Keratinocyte (primary cell): ENCODE data around the gene CRYBA2. TPM values are rescaled to one million over a fixed set of nuclear protein-coding genes. Genes with fewer than 3 reads are reported as not detected.

Experiments
- DNase-seq: peaks from one replicate; pipeline ENCODE4 v3.0.0-alpha.2; 2011; ENCODE audit warnings: low read depth, missing footprints, low spot score
- FAIRE-seq: peaks from 2 replicates; lab custom pipeline; 2011; peaks lifted over from hg19 to GRCh38; lab: Jason Lieb, UNC
- H2AFZ ChIP-seq: 2 replicates; pipeline ENCODE4 v1.6.0; 2012; ENCODE audit warnings: low read length, control low read depth, inconsistent platforms; ENCODE audit not compliant: control insufficient read depth
- H3K27ac ChIP-seq: 2 replicates; pipeline ENCODE4 v1.5.1; 2011; ENCODE audit warnings: low read length; ENCODE audit not compliant: control insufficient read depth, insufficient read depth
- H3K27me3 ChIP-seq: 3 replicates; pipeline ENCODE4 v1.6.0; 2011; ENCODE audit warnings: low read length; ENCODE audit not compliant: control insufficient read depth, insufficient read depth; ENCODE audit errors: extremely low read depth
- H3K36me3 ChIP-seq, 2 experiments: 2 replicates in 1 of 2; 3 replicates in 1 of 2; pipeline ENCODE4 v1.5.1; 2011; ENCODE audit warnings: low read length in 2 of 2, mild to moderate bottlenecking in 1 of 2; ENCODE audit not compliant: control insufficient read depth in 2 of 2, insufficient read depth in 2 of 2; ENCODE audit errors: extremely low read depth in 1 of 2
- H3K4me1 ChIP-seq: 3 replicates; pipeline ENCODE4 v1.5.1; 2011; ENCODE audit warnings: low read length; ENCODE audit not compliant: control insufficient read depth, insufficient read depth; ENCODE audit errors: extremely low read depth
- H3K4me2 ChIP-seq: 3 replicates; pipeline ENCODE4 v1.6.0; 2011; ENCODE audit warnings: low read depth, low read length; ENCODE audit not compliant: control insufficient read depth, insufficient read depth; ENCODE audit errors: extremely low read depth
- H3K4me3 ChIP-seq, 3 experiments: fragments of 200-600 bp in 1 of 3; sonication (generic) in 1 of 3; 2 replicates in 2 of 3; 3 replicates in 1 of 3; pipeline ENCODE4 v1.5.1; 2011 to 2016; ENCODE audit warnings: low read length in 3 of 3, mild to moderate bottlenecking in 3 of 3, control low read depth in 2 of 3, inconsistent platforms in 1 of 3, low read depth in 1 of 3, mixed read lengths in 1 of 3, mixed run types in 1 of 3, moderate library complexity in 1 of 3; ENCODE audit not compliant: control insufficient read depth in 2 of 3, insufficient read depth in 2 of 3; ENCODE audit errors: extremely low read depth in 1 of 3
- H3K79me2 ChIP-seq: 2 replicates; pipeline ENCODE4 v1.6.0; 2012; ENCODE audit warnings: low read length; ENCODE audit not compliant: control insufficient read depth, insufficient read depth
- H3K9ac ChIP-seq: 3 replicates; pipeline ENCODE4 v1.6.0; 2011; ENCODE audit warnings: low read length; ENCODE audit not compliant: control insufficient read depth, insufficient read depth; ENCODE audit errors: extremely low read depth
- H3K9me1 ChIP-seq: 3 replicates; pipeline ENCODE4 v1.6.0; 2011; ENCODE audit warnings: low read length; ENCODE audit not compliant: control insufficient read depth, insufficient read depth; ENCODE audit errors: extremely low read depth
- H3K9me3 ChIP-seq: 2 replicates; pipeline ENCODE4 v1.5.1; 2012; ENCODE audit warnings: low read depth, low read length; ENCODE audit not compliant: control insufficient read depth
- H4K20me1 ChIP-seq: 3 replicates; pipeline ENCODE4 v1.6.0; 2011; ENCODE audit warnings: low read length; ENCODE audit not compliant: control insufficient read depth, insufficient read depth; ENCODE audit errors: extremely low read depth
- EZH2 ChIP-seq: IDR thresholded peaks from one replicate; pipeline ENCODE4 v1.6.1; 2012; ENCODE audit warnings: inconsistent platforms, mild to moderate bottlenecking, low read length, moderate library complexity
- dilution Hi-C: fragments of 300-500 bp; cut with MboI; formaldehyde crosslinking; loops from one replicate; pipeline ENCODE4 v1.7.0; 2020; ENCODE audit warnings: low sequenced_read_pairs; ENCODE audit not compliant: extremely low pct_ligation_motif_present
- polyA plus RNA-seq, 5 experiments: library from polyadenylated mRNA; depleted of rRNA in 3 of 5; stranded (reverse) in 3 of 5; stranded (forward) in 1 of 5; unstranded in 1 of 5; fragments of >200 nt; gene quantifications; 1 replicate in 1 of 5; 2 replicates in 3 of 5; 3 replicates in 1 of 5; pipeline versions ENCODE4 v1.2.1 to v1.2.3, GENCODE V29; 2011 to 2012; ENCODE audit warnings: missing spikeins in 2 of 5, low read depth in 1 of 5, low replicate concordance in 1 of 5
- TF ChIP-seq, protein P1 (sequence below), 3 experiments: IDR thresholded peaks in 1 of 3; conservative IDR thresholded peaks in 1 of 3; optimal IDR thresholded peaks in 1 of 3; 2 replicates in 2 of 3; 3 replicates in 1 of 3; pipeline versions ENCODE3 to v1.5.1; 2011; ENCODE audit warnings: low read length in 3 of 3, mild to moderate bottlenecking in 3 of 3, moderate library complexity in 2 of 3, control low read depth in 1 of 3, inconsistent platforms in 1 of 3; ENCODE audit not compliant: insufficient read depth in 2 of 3; ENCODE audit errors: extremely low read depth in 1 of 3

The CRYBA2 gene
- polyA plus RNA-seq, 1 donor (not counting 4 experiments of a cell fraction or from before 2014, with no cell fraction given) = not detected

GRCh38 chr2:219030177-219030940, 37.1 kb upstream of the CRYBA2 start:
- H2AFZ ChIP-seq = no peak overlapping the region
- no peak overlapping the region for H3K27ac ChIP-seq
- no peaks in the 10 kb centered on the region for H3K9me1 ChIP-seq
- H3K4me1 ChIP-seq = no peaks in the 10 kb centered on the region
- no peaks in the 10 kb centered on the region for H4K20me1 ChIP-seq
- no peaks in the 10 kb centered on the region for H3K36me3 ChIP-seq
- TF ChIP-seq, protein P1, sequence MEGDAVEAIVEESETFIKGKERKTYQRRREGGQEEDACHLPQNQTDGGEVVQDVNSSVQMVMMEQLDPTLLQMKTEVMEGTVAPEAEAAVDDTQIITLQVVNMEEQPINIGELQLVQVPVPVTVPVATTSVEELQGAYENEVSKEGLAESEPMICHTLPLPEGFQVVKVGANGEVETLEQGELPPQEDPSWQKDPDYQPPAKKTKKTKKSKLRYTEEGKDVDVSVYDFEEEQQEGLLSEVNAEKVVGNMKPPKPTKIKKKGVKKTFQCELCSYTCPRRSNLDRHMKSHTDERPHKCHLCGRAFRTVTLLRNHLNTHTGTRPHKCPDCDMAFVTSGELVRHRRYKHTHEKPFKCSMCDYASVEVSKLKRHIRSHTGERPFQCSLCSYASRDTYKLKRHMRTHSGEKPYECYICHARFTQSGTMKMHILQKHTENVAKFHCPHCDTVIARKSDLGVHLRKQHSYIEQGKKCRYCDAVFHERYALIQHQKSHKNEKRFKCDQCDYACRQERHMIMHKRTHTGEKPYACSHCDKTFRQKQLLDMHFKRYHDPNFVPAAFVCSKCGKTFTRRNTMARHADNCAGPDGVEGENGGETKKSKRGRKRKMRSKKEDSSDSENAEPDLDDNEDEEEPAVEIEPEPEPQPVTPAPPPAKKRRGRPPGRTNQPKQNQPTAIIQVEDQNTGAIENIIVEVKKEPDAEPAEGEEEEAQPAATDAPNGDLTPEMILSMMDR (optimal IDR thresholded peaks at IDR 0.05 in 1 of 3, IDR thresholded peaks at IDR 0.05 in 1 of 3, conservative IDR thresholded peaks at IDR 0.05 in 1 of 3; ENCODE audit: extremely low read depth in 1 of 3, insufficient read depth in 2 of 3, low read length in 3 of 3) = no peak
- H3K79me2 ChIP-seq = no peaks in the 10 kb centered on the region
- DNase-seq = no peak
- no peaks in the 10 kb centered on the region for H3K9me3 ChIP-seq
- H3K4me2 ChIP-seq = no peak overlapping the region
- H3K9ac ChIP-seq = no peak overlapping the region
- dilution Hi-C loops = no loop called here
- no peak overlapping the region for H3K4me3 ChIP-seq
- peaks cover 15% of the 10 kb centered on the region for H3K27me3 ChIP-seq
- FAIRE-seq = no peak

- H3K36me3 ChIP-seq = no peaks in the 10 kb centered on the region
- H3K9ac ChIP-seq = no peak overlapping the region
- H3K9me3 ChIP-seq = no peaks in the 10 kb centered on the region
- no peaks in the 10 kb centered on the region for H4K20me1 ChIP-seq
- no peak overlapping the region for H3K27ac ChIP-seq
- H3K4me1 ChIP-seq = no peaks in the 10 kb centered on the region
- TF ChIP-seq, protein P1 (optimal IDR thresholded peaks at IDR 0.05 in 1 of 3, IDR thresholded peaks at IDR 0.05 in 1 of 3, conservative IDR thresholded peaks at IDR 0.05 in 1 of 3; ENCODE audit: extremely low read depth in 1 of 3, insufficient read depth in 2 of 3, low read length in 3 of 3) = peak; percentile 92 to 98 (median 97)
- TF ChIP-seq EZH2 = no peak
- H3K4me3 ChIP-seq = no peak overlapping the region
- peak; percentile 86 for FAIRE-seq
- H3K27me3 ChIP-seq = peaks cover 18% of the 10 kb centered on the region
- no peaks in the 10 kb centered on the region for H3K79me2 ChIP-seq
- H3K9me1 ChIP-seq = no peaks in the 10 kb centered on the region
- dilution Hi-C loops = no loop called here
- H2AFZ ChIP-seq = no peak overlapping the region
- DNase-seq = peak; percentile 45
- no peak overlapping the region for H3K4me2 ChIP-seq
These were observed 36.6 kb upstream of the CRYBA2 start for GRCh38 chr2:219029829-219030165.
